GM23248 (cell line): ENCODE results near the gene AGAP2.

Source experiments
- EZH2 ChIP-seq: fragments of 200-600 bp; sonication (generic); IDR thresholded peaks from 2 replicates; pipeline ENCODE4 v1.6.1; 2018; ENCODE audit warnings: antibody characterized with exemption, mild to moderate bottlenecking; ENCODE audit not compliant: insufficient read depth, poor library complexity, severe bottlenecking
- EZH2phosphoT487 ChIP-seq: fragments of 200-600 bp; sonication (generic); IDR thresholded peaks from 2 replicates; pipeline ENCODE4 v1.6.1; 2018; ENCODE audit warnings: antibody characterized with exemption, moderate library complexity, mild to moderate bottlenecking, low read depth; ENCODE audit not compliant: insufficient read depth

DNA sequence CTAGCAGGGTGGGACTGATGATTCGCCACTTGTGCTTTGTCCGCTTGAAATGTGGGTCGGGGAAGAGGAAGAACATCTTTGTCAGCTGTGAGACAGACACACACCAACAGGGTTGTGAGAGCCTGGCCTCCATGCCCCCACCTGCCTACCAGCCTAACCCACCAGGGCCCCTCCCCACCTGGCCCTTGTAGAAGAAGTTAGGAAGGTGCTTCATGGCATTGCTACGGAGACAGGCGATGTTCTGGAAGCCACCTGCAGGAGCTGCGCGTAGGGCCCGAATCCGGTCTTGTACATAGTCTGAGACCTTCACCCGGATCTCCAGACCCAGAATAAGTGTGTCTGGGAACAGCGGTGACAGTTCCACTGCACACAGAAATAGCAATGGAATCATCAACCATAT, 31.1 kb upstream of the AGAP2 start:
- TF ChIP-seq EZH2, result no peak
- no peak for TF ChIP-seq EZH2phosphoT487
